KOPT-K1 (cell line): Measurements from ENCODE around the gene EIPR1.

Source experiments
- H3K27ac ChIP-seq: fragments of 200-600 bp; sonication (generic); 2 replicates; pipeline ENCODE4 v1.5.1; 2016; ENCODE audit warnings: antibody characterized with exemption, mild to moderate bottlenecking, low read depth, low read length; ENCODE audit not compliant: poor library complexity, severe bottlenecking
- H3K36me3 ChIP-seq: fragments of 200-600 bp; sonication (generic); 2 replicates; pipeline ENCODE4 v1.5.1; 2017; ENCODE audit warnings: antibody characterized with exemption, mild to moderate bottlenecking, low read length, moderate library complexity; ENCODE audit not compliant: insufficient read depth
- H3K9me3 ChIP-seq: fragments of 200-600 bp; sonication (generic); 2 replicates; pipeline ENCODE4 v1.5.1; 2017; ENCODE audit warnings: antibody characterized with exemption, low read length, mild to moderate bottlenecking; ENCODE audit not compliant: insufficient read depth, poor library complexity, severe bottlenecking

Gene EIPR1

GRCh38 chr2:3264010-3264744, 113.4 kb downstream of the EIPR1 start:
- H3K36me3 ChIP-seq: peaks cover 10% of the 10 kb centered on the region; the same call in 1 of the 2 replicates
- H3K9me3 ChIP-seq: no peaks in the 10 kb centered on the region
- H3K27ac ChIP-seq: no peak overlapping the region

- H3K36me3 ChIP-seq: peaks cover 9% of the 10 kb centered on the region; the same call in 1 of the 2 replicates
- H3K27ac ChIP-seq: no peak overlapping the region
- no peaks in the 10 kb centered on the region for H3K9me3 ChIP-seq
Observed at GRCh38 chr2:3263487-3263886, 114.1 kb downstream of the EIPR1 start.

- Histone ChIP-seq H3K27ac (no peak overlapping the region), H3K36me3 (peaks cover 5% of the 10 kb centered on the region; the same call in 1 of the 2 replicates), H3K9me3 (no peaks in the 10 kb centered on the region)
Observed at GRCh38 chr2:3262437-3263388, 114.9 kb downstream of the EIPR1 start.

GRCh38 chr2:3261511-3261910, 116.1 kb downstream of the EIPR1 start:
- Histone ChIP-seq H3K27ac (no peak overlapping the region), H3K36me3 (peaks cover 16% of the 10 kb centered on the region; the same call in 1 of the 2 replicates), H3K9me3 (no peaks in the 10 kb centered on the region)

GRCh38 chr2:3260959-3261358, 116.7 kb downstream of the EIPR1 start:
- H3K9me3 ChIP-seq: no peaks in the 10 kb centered on the region
- peaks cover 22% of the 10 kb centered on the region; the same call in 1 of the 2 replicates for H3K36me3 ChIP-seq
- H3K27ac ChIP-seq: no peak overlapping the region

GRCh38 chr2:3257826-3258225, 119.8 kb downstream of the EIPR1 start:
- Histone ChIP-seq H3K36me3 (peaks cover 39% of the 10 kb centered on the region; the same call in 1 of the 2 replicates), H3K9me3 (no peaks in the 10 kb centered on the region), H3K27ac (no peak overlapping the region)

- Histone ChIP-seq H3K27ac (no peak overlapping the region), H3K36me3 (peaks cover 46% of the 10 kb centered on the region; the same call in 1 of the 2 replicates), H3K9me3 (peaks cover 4% of the 10 kb centered on the region)
Observed at GRCh38 chr2:3257166-3257565, 120.5 kb downstream of the EIPR1 start.

GRCh38 chr2:3256605-3257004, 121.0 kb downstream of the EIPR1 start:
- peaks cover 4% of the 10 kb centered on the region for H3K9me3 ChIP-seq
- peaks cover 50% of the 10 kb centered on the region; the same call in 1 of the 2 replicates for H3K36me3 ChIP-seq
- no peak overlapping the region for H3K27ac ChIP-seq

GRCh38 chr2:3256157-3256556, 121.5 kb downstream of the EIPR1 start:
- H3K9me3 ChIP-seq: peaks cover 9% of the 10 kb centered on the region
- H3K36me3 ChIP-seq: peaks cover 54% of the 10 kb centered on the region; the same call in 1 of the 2 replicates
- H3K27ac ChIP-seq: no peak overlapping the region

GRCh38 chr2:3254442-3254941, 123.1 kb downstream of the EIPR1 start:
- peaks cover 25% of the 10 kb centered on the region for H3K9me3 ChIP-seq
- no peak overlapping the region for H3K27ac ChIP-seq
- peaks cover 68% of the 10 kb centered on the region; the same call in 1 of the 2 replicates for H3K36me3 ChIP-seq

- H3K9me3 ChIP-seq: peaks cover 30% of the 10 kb centered on the region
- H3K36me3 ChIP-seq: peaks cover 68% of the 10 kb centered on the region; the same call in 1 of the 2 replicates
- no peak overlapping the region for H3K27ac ChIP-seq
Observed at GRCh38 chr2:3253913-3254441, 123.6 kb downstream of the EIPR1 start.

- peaks cover 37% of the 10 kb centered on the region for H3K9me3 ChIP-seq
- peaks cover 68% of the 10 kb centered on the region; the same call in 1 of the 2 replicates for H3K36me3 ChIP-seq
- H3K27ac ChIP-seq: no peak overlapping the region
Observed at GRCh38 chr2:3251946-3252345, 125.7 kb downstream of the EIPR1 start.

- Histone ChIP-seq H3K9me3 (peaks cover 37% of the 10 kb centered on the region), H3K36me3 (peaks cover 50% of the 10 kb centered on the region; the same call in 1 of the 2 replicates), H3K27ac (no peak overlapping the region)
Observed at GRCh38 chr2:3249476-3249962, 128.1 kb downstream of the EIPR1 start.

- Histone ChIP-seq H3K27ac (no peak overlapping the region), H3K9me3 (peaks cover 37% of the 10 kb centered on the region), H3K36me3 (peaks cover 44% of the 10 kb centered on the region; the same call in 1 of the 2 replicates)
Observed at GRCh38 chr2:3248754-3249475, 128.7 kb downstream of the EIPR1 start.
